ENCODE measurements around the gene ZNF229. TPM values are rescaled to one million over a fixed set of nuclear protein-coding genes. Genes with fewer than 3 reads are reported as not detected.
"Not testable (repeated sequence)": the region's sequence is repeated elsewhere in the genome, so short reads cannot be mapped to it uniquely, and the experiment has no call there.

Gene ZNF229
- total and polyA plus RNA-seq, 8 donors = 3.8 to 15.4 (median 12.7) TPM

DNA sequence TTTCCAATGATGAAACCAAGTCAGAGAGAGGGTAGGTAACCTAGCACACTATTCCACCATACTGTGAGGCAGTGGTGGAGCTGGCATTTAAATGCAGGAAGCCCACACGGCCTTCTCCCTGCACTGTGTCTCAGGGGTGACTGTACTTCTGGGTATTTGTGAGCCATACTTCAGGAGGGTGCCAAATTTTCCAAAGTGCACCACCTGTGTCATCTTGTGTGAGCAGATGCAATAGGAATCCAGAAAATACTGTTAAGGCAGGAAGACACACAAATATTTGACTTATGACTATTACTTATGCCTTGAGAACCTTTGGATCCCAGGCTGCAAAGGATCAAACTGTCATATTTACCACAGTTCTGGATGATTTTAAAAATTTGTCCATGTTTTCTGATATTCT, 17.3 kb downstream of the ZNF229 start:
- no peak overlapping the region for H3K4me3 ChIP-seq
- no peaks in the 10 kb centered on the region for H3K4me1 ChIP-seq
- TF ChIP-seq, protein P1, sequence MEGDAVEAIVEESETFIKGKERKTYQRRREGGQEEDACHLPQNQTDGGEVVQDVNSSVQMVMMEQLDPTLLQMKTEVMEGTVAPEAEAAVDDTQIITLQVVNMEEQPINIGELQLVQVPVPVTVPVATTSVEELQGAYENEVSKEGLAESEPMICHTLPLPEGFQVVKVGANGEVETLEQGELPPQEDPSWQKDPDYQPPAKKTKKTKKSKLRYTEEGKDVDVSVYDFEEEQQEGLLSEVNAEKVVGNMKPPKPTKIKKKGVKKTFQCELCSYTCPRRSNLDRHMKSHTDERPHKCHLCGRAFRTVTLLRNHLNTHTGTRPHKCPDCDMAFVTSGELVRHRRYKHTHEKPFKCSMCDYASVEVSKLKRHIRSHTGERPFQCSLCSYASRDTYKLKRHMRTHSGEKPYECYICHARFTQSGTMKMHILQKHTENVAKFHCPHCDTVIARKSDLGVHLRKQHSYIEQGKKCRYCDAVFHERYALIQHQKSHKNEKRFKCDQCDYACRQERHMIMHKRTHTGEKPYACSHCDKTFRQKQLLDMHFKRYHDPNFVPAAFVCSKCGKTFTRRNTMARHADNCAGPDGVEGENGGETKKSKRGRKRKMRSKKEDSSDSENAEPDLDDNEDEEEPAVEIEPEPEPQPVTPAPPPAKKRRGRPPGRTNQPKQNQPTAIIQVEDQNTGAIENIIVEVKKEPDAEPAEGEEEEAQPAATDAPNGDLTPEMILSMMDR (IDR thresholded peaks at IDR 0.05) = no peak
- H3K36me3 ChIP-seq = peaks cover 0 to 51% of the 10 kb centered on the region in 2 donors
- H3K27me3 ChIP-seq = no peaks in the 10 kb centered on the region
- intact Hi-C loops (cut with DNase I) = no loop called here
- H3K9me3 ChIP-seq = peaks cover 7 to 99% of the 10 kb centered on the region in 2 donors
- ATAC-seq = no peak
- H3K27ac ChIP-seq = no peak overlapping the region
- DNase-seq = no peak

DNA sequence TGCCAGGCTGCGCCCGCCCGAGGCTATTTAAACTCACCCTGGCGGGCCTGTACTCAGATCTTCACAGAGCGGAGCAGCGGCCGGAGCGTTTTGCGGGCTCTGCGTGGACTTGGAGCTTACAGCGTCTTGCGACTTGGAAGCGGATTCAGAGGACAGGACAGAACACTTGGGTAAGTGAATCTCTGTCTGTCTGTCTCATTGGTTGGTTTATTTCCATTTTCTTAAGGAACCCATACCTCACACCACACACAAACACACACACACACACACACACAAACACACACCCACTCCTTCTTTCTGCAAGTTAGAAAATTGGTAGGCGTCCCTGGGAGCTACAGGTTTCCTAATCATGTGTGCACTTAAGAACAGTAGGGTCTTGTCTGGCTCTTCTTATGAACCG, 32.7 kb downstream of the ZNF229 start:
- not testable (repeated sequence) for ATAC-seq, DNase-seq

DNA sequence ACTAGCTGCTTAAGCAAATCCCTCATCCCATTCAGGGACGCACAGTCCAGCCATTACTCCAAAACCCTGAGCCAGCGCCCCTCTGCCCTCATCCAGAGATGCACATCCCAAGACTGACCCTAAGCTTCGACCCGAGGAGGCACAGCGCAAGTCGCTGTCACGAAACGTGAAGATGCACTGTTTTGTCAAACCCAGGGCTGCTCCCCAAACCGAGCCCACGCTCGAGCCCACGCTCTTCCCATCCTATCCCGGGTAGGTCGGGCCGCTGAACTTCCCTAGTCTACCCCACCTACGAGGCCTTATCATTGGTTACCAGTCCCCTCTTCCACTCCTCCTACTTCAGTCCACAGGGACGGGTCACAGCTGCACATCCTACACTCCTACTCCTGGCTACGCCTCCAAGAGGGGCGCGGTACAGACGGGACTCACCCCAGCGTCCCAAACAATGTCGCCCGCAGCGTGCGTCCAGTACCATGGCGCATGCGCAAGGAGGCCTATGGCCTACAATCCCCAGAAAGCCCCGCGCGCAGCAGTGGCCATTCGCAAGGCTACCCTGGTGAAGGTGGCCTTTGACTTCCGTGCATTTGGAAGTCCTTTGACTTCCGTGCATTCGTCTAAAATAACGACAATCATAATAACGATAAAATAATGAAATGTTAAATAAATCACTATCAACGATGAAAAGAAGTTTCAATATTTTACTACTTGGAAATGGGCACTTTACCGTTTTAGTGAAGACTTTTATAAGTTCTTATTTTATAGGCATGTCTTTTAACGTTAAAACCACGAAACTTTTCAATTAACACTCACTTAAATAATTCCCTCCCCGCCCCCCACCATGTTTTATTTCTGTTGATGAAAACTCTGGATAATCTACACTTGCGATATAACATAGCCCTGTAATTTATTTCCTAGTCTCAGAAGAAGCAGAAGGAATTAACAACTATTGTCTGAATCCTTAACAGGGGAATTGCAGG, 46.8 kb downstream of the ZNF229 start, which contains the start of gene ZNF285:
ZNF285 (minus strand) TSS at position 470 of the 977 bp plus-strand sequence. CDS start 4,395 bp downstream, outside the sequence.
- TF ChIP-seq, protein P1 (IDR thresholded peaks at IDR 0.05) = no peak
- H3K9me3 ChIP-seq = peaks cover 0 to 53% of the 10 kb centered on the region in 2 donors
- H3K27ac ChIP-seq = no peak within 1 kb of the TSS
- DNase-seq = peak; percentile 92 to 97 (median 93)
- no peaks in the 10 kb centered on the region for H3K27me3 ChIP-seq
- H3K4me3 ChIP-seq = peak within 1 kb of the TSS; percentile 47 to 50
- intact Hi-C loops (cut with DNase I) = no loop called here
- peak; percentile 100 for ATAC-seq
- no peaks in the 10 kb centered on the region for H3K4me1 ChIP-seq
- H3K36me3 ChIP-seq = peaks cover 0 to 7% of the 10 kb centered on the region in 2 donors

More for the DNA sequence above, 32.7 kb downstream of the ZNF229 start:
- H3K27me3 ChIP-seq; H3K27ac ChIP-seq; H3K4me1 ChIP-seq; intact Hi-C loops (cut with DNase I); H3K4me3 ChIP-seq; H3K36me3 ChIP-seq: not testable (repeated sequence)
- peaks cover 0 to 78% of the 10 kb centered on the region in 2 donors for H3K9me3 ChIP-seq

DNA sequence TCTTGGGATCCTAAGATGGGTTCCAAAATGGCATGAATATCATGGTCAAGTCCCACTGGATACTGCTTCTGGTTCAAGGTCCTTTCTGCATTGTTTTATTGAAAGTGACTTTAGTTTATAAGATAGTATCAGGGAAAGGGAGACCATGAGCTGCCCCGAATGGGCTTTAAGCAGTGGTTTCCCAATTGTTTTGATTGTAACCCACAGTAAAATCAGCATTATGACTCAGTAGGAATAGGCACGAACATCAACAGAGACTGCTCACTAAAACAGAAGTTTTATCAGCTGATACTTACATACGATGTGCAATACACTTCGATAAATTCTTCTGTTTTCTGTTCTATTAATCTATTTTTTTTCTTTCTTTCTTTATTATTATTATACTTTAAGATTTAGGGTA, 59.0 kb downstream of the ZNF229 start:
- H3K9me3 ChIP-seq = peaks cover 0 to 83% of the 10 kb centered on the region in 2 donors
- intact Hi-C loops (cut with DNase I); H3K4me1 ChIP-seq: not testable (repeated sequence)

More for the DNA sequence above, 59.0 kb downstream of the ZNF229 start:
- peaks cover 0 to 64% of the 10 kb centered on the region in 2 donors for H3K36me3 ChIP-seq
- not testable (repeated sequence) for DNase-seq, H3K27ac ChIP-seq, ATAC-seq, H3K4me3 ChIP-seq, H3K27me3 ChIP-seq

Other genes with a start within 250 kb of the ZNF229 start
- 10 to 100 TPM; 13.3 to 13.8 TPM for gene ZNF227, start 235.9 kb downstream of the ZNF229 start, total RNA-seq
- 10 to 100 TPM; 24.8 to 34.9 (median 28.6) TPM for gene ZNF227, start 235.9 kb downstream of the ZNF229 start, polyA plus RNA-seq (ENCODE audit: insufficient read length in 6 of 6)
- 1 to 10 TPM in 1 of 2 donors, under 1 TPM in 1; 0.29 to 1.4 TPM for gene ZNF233, start 188.6 kb downstream of the ZNF229 start, total RNA-seq
- 1 to 10 TPM; 6.0 to 8.3 (median 7.1) TPM for gene ZNF233, start 188.6 kb downstream of the ZNF229 start, polyA plus RNA-seq (ENCODE audit: insufficient read length in 6 of 6)
- gene ZNF235, start 143.4 kb downstream of the ZNF229 start, total RNA-seq = 1 to 10 TPM; 5.2 to 5.8 TPM
- 10 to 100 TPM; 11.9 to 15.1 (median 14.4) TPM for gene ZNF235, start 143.4 kb downstream of the ZNF229 start, polyA plus RNA-seq (ENCODE audit: insufficient read length in 6 of 6)
- gene ZNF112, start 91.8 kb downstream of the ZNF229 start, total RNA-seq = 1 to 10 TPM; 3.2 to 4.5 TPM
- gene ZNF112, start 91.8 kb downstream of the ZNF229 start, polyA plus RNA-seq (ENCODE audit: insufficient read length in 6 of 6) = 10 to 100 TPM; 11.7 to 13.1 (median 11.8) TPM
- 1 to 10 TPM; 1.2 to 2.1 TPM for gene ZNF285, start 46.9 kb downstream of the ZNF229 start, total RNA-seq
- gene ZNF285, start 46.9 kb downstream of the ZNF229 start, polyA plus RNA-seq (ENCODE audit: insufficient read length in 6 of 6) = 10 to 100 TPM; 10.4 to 15.3 (median 12.4) TPM
- gene ZNF180, start 52.0 kb upstream of the ZNF229 start, total RNA-seq = 1 to 10 TPM; 6.0 to 7.7 TPM
- 10 to 100 TPM; 14.5 to 16.6 (median 15.8) TPM for gene ZNF180, start 52.0 kb upstream of the ZNF229 start, polyA plus RNA-seq (ENCODE audit: insufficient read length in 6 of 6)
- not detected for gene CEACAM20, start 81.2 kb upstream of the ZNF229 start, total RNA-seq
- gene CEACAM20, start 81.2 kb upstream of the ZNF229 start, polyA plus RNA-seq (ENCODE audit: insufficient read length in 6 of 6) = not detected
- gene IGSF23, start 165.1 kb upstream of the ZNF229 start, total RNA-seq = not detected
- under 1 TPM in 2 of 6 donors, not detected in 4; 0.17 to 0.18 TPM for gene IGSF23, start 165.1 kb upstream of the ZNF229 start, polyA plus RNA-seq (ENCODE audit: insufficient read length in 6 of 6)
- 10 to 100 TPM; 46.3 to 67.9 TPM for gene PVR, start 195.4 kb upstream of the ZNF229 start, total RNA-seq
- 10 to 100 TPM; 22.5 to 29.3 (median 27.6) TPM for gene PVR, start 195.4 kb upstream of the ZNF229 start, polyA plus RNA-seq (ENCODE audit: insufficient read length in 6 of 6)
- gene CEACAM19, start 223.0 kb upstream of the ZNF229 start, total RNA-seq = 1 to 10 TPM; 4.1 to 5.4 TPM
- gene CEACAM19, start 223.0 kb upstream of the ZNF229 start, polyA plus RNA-seq (ENCODE audit: insufficient read length in 6 of 6) = 10 to 100 TPM; 12.8 to 21.9 (median 15.9) TPM